ENCODE results near the gene ARHGEF5. TPM values are rescaled to one million over a fixed set of nuclear protein-coding genes. Genes with fewer than 3 reads are reported as not detected.
"Not testable (repeated sequence)": the region's sequence is repeated elsewhere in the genome, so short reads cannot be mapped to it uniquely, and the experiment has no call there.

The ARHGEF5 gene
- total RNA-seq, 1 donor from 2014 or later = 5.3 TPM

- DNase-seq (ENCODE audit: low spot score) = not testable (repeated sequence)
These were observed 72.3 kb downstream of the ARHGEF5 start for GRCh38 chr7:144427539-144427938.

DNA sequence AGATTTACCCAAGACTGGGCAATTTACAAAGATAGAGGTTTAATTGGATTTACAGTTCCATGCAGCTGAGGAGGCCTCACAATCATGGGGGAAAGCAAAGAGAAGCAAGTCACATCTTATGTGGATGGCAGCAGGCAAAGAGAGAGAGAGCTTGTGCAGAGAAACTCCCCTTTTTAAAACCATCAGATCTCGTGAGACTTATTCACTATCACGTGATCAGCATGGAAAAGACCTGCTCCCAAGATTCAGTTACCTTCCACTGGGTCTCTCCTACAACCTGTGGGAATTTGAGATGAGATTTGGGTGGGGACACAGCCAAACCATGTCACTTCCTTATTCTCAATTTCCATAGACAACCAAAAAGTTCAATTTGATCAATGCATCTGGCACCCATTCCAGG, 73.2 kb downstream of the ARHGEF5 start:
- no peak for DNase-seq (ENCODE audit: low spot score)

Other genes starting within 250 kb of the ARHGEF5 start
- gene OR2A2, start 245.8 kb upstream of the ARHGEF5 start, total RNA-seq (ENCODE audit: insufficient read depth, low replicate concordance) = not detected
- 3.4 TPM for gene OR2A14, start 232.2 kb upstream of the ARHGEF5 start, total RNA-seq (ENCODE audit: insufficient read depth, low replicate concordance)
- gene CTAGE4, start 171.9 kb upstream of the ARHGEF5 start, total RNA-seq (ENCODE audit: insufficient read depth, low replicate concordance) = 17.8 TPM
- gene ARHGEF35, start 159.6 kb upstream of the ARHGEF5 start, total RNA-seq (ENCODE audit: insufficient read depth, low replicate concordance) = 1.9 TPM
- gene OR2A42, start 115.8 kb upstream of the ARHGEF5 start, total RNA-seq (ENCODE audit: insufficient read depth, low replicate concordance) = 0.48 TPM
- not detected for gene OR2A7, start 90.6 kb upstream of the ARHGEF5 start, total RNA-seq (ENCODE audit: insufficient read depth, low replicate concordance)
- 17.1 TPM for gene CTAGE8, start 86.1 kb upstream of the ARHGEF5 start, total RNA-seq (ENCODE audit: insufficient read depth, low replicate concordance)
- 6.3 TPM for gene OR2A1, start 43.0 kb upstream of the ARHGEF5 start, total RNA-seq (ENCODE audit: insufficient read depth, low replicate concordance)
- gene NOBOX, start 48.3 kb downstream of the ARHGEF5 start, total RNA-seq (ENCODE audit: insufficient read depth, low replicate concordance) = not detected